ENCODE data around the gene PLPP6. TPM values are rescaled to one million over a fixed set of nuclear protein-coding genes. Genes with fewer than 3 reads are reported as not detected.
A peak's percentile ranks its signal among the peaks of the same experiment; 100 is the strongest.
"Not testable (repeated sequence)": the region's sequence is repeated elsewhere in the genome, so short reads cannot be mapped to it uniquely, and the experiment has no call there.

The PLPP6 gene
- 6.4 and 9.0 TPM in 2 replicates for total RNA-seq (2014; rRNA removed; shearing (Covaris generic))
- polyA plus RNA-seq (2015; cell fraction: cytosol; rRNA removed), result 7.4 and 8.9 TPM in 2 replicates
- polyA plus RNA-seq (2015; cell fraction: nucleus; rRNA removed), result 13.7 and 15.2 TPM in 2 replicates

DNA sequence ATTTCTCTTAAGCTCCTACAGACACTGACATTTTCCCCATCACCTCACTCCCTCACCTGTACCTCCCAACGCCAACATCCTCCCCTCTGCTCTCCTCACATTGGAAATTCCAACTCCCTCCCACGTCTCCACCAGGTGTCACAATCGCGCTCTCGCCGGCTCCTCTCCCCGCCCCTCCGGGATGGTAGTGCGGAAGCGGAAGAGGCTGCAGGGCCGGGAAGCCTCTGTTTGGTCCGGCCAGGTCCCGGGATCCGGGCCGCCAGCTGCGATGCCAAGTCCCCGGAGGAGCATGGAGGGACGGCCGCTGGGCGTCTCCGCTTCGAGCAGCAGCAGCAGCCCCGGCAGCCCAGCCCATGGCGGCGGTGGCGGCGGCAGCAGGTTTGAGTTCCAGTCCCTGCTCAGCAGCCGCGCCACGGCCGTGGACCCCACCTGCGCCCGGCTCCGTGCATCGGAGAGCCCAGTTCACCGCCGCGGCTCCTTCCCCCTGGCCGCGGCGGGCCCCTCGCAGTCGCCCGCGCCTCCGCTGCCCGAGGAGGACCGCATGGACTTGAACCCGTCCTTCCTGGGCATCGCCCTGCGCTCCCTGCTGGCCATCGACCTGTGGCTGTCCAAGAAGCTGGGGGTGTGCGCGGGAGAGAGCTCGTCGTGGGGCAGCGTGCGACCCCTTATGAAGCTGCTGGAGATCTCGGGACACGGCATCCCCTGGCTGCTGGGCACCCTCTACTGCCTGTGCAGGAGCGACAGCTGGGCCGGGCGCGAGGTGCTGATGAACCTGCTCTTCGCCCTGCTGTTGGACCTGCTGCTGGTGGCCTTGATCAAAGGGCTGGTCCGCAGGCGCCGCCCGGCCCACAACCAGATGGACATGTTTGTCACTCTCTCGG is at the start of gene PLPP6:
TSS of gene PLPP6 (plus strand) at position 187 of the 881 bp plus-strand sequence. CDS start at position 269, 82 bp downstream.
- peak; percentile 85 for DNase-seq (ENCODE audit: low read depth, low spot score)
- in situ Hi-C loops (cut with HindIII; ENCODE audit: low pct_unique_long_range_greater_than_20kb, low sequenced_read_pairs), result no loop called here

DNA sequence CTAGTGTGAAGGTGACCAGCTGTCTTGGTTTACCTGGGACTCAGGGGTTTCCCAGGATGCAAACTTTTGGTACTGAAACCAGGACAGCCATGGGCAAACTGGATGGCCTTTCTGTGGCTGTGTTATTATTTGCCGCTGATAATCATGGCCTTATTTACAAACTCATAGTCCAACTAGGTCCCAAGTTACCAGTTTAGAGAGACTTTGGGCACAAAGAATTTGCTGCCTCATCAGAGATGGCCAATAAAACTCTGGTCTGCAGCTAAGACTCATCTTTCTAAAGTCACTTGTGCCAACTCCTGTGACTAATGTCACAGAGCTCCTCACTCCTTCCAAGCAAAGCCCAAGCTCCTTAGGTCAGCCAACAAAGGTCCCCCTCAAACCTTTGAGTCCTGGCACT is 47.5 kb upstream of the PLPP6 start:
- in situ Hi-C loops (cut with HindIII; ENCODE audit: low pct_unique_long_range_greater_than_20kb, low sequenced_read_pairs), result no loop called here
- DNase-seq (ENCODE audit: low read depth, low spot score), result no peak

DNA sequence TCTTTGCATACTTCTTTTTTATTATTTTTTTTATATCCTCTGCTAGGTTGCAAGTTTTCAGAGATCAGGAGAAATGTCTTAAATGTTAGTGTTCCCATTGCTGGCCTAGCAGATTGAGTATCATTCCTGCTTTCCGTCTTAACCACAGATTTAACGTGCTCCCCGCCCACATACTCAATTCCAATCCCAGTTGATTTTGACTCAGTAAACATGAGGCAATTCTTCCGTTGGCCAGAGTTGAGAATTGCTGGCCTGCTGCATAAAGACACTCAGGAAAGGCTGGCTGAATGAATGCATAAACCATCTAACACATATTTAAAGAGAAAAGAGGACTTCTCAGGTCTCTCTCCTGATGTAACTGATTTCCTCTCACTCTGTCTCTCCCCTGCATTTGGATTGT is 46.8 kb upstream of the PLPP6 start:
- in situ Hi-C loops (cut with HindIII; ENCODE audit: low pct_unique_long_range_greater_than_20kb, low sequenced_read_pairs), result no loop called here
- no peak for DNase-seq (ENCODE audit: low read depth, low spot score)

DNA sequence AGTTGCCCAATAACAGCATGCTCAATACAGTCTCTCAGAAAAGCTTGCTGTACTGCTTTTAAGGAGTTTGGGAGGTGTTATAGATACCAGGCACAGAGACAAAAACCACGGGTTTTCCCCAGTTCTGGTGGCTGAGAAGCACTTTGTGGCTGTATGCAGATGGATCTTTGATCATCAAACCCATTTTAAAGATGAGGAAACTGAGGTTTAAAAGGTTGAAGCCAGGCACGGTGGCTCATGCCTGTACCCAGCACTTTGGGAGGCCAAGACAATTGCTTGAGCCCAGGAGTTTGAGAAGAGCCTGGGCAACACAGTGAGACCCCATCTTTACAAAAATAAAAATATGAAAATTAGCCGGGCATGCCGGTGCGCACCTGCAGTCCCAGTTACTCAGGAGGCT is 46.3 kb upstream of the PLPP6 start:
- no peak for DNase-seq (ENCODE audit: low read depth, low spot score)
- in situ Hi-C loops (cut with HindIII; ENCODE audit: low pct_unique_long_range_greater_than_20kb, low sequenced_read_pairs), result no loop called here

DNA sequence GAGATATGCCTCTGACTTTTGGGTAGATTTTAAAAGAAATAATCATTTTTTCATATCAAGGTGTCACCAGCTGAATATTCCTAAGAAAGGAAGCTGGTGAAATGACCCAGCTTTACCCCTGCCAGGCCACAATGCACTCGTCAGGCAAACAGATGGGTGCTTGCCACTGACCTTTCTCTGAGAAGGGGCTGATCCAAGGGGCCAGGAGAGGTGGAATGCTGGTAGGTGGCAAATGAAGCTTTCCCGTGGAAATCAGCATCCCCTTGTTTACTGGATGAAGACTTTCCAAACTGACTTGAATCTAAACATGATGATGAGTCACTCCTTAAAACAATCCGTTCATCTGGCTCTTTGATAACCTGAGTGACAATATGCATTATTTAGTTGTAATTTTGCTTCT is 44.3 kb upstream of the PLPP6 start:
- DNase-seq (ENCODE audit: low read depth, low spot score), result no peak
- in situ Hi-C loops (cut with HindIII; ENCODE audit: low pct_unique_long_range_greater_than_20kb, low sequenced_read_pairs), result no loop called here

DNA sequence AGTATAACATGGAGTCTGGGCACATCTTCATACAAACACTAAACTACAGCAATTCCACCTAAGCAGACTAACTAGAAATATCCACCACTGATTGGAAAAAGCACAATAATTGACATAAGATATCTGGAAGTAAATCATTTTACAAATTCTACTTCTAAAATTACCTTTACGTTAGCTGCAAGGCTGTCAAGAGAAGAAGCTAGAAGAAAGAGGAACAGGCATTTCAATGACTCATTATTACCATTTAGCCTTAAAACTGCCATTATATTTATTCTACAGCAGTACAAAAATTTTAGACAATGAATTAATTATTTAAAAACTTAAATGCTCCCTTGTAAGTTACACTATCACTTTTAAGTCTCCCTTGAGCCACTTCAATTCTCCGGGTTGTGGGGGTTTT is 43.4 kb upstream of the PLPP6 start:
- no peak for DNase-seq (ENCODE audit: low read depth, low spot score)
- in situ Hi-C loops (cut with HindIII; ENCODE audit: low pct_unique_long_range_greater_than_20kb, low sequenced_read_pairs), result no loop called here

DNA sequence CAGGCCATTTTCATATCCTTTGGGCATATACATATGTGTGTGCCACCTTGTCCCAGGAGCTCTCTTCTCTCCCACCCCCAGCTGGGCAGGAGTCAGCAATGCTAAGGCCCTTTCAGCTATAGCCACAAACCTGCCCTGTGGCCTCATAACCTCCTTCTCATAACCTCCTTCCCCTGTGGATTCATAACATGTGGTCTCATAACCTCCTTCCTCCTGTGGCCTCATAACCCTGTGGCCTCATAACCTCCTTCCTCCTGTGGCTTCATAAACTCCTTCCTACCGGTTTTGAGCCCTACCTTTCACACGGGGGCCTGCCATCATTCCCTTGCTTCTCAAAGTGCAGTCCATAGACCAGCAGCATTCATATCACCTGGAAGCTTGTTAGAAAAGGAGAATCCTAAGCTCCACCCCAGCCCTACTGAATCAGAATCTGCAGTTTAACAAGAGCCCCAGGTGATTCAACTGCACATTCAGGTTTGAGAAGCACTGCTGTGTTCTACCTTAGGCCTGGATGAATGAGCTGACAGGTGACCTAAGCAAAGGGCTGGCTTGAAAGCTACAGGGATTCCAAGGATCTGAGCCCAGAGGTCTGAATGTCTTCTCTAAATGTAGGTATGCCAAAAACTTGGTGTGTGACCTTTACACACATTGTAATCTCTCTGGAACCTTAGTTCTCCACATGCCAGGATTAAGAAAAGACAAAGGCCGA is 41.9 kb upstream of the PLPP6 start:
- DNase-seq (ENCODE audit: low read depth, low spot score), result no peak
- in situ Hi-C loops (cut with HindIII; ENCODE audit: low pct_unique_long_range_greater_than_20kb, low sequenced_read_pairs), result no loop called here

DNA sequence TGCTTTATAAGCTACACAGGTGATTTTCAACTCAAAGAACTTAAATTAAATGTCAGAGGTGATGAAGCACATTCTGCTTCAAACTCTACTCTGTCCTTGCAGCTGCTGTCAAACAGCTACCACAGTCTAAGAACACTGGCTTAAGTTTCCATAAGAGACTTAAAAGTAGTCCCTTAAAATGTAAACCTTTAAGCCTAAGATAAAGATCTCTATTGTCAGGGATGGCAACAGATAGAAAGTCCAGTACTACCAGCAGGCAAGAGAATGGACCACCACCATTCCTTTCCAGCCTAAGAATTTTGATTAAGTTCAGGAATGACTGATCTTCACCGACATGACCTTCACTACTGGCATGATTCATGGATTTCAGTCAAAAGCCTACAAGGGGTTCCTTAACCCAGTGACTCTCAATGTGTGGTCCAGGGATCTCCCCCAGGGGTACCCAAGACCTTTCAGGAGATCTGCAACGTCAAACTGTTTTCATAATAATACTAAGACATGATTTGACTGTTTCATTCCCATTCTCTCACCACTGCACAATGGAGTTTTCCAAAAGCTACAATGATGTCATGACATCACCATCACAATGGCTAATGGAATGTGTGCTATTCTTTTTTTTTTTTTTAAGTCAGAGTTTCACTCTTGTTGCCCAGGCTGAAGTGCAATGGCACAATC is 41.1 kb upstream of the PLPP6 start:
- in situ Hi-C loops (cut with HindIII; ENCODE audit: low pct_unique_long_range_greater_than_20kb, low sequenced_read_pairs), result no loop called here
- no peak for DNase-seq (ENCODE audit: low read depth, low spot score)

DNA sequence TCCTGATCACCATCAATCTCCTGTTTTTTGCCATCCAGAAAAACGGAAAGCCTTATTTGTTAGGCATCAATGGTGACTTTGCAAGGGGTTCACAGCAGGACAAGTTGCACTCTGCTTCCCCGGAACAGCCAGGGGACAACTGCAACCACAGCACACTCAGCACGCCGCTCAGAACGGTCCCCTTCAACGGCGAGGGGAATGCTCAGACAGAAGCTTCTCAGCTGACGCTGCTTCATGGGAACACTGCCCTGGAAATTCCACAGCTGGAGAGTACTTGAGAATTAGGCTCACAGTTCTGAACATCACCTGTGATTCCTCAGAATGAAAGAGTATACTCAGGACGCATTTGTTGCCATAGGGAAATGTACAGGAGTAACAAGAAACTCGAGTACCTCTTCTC is 40.1 kb upstream of the PLPP6 start:
- DNase-seq (ENCODE audit: low read depth, low spot score), result no peak
- in situ Hi-C loops (cut with HindIII; ENCODE audit: low pct_unique_long_range_greater_than_20kb, low sequenced_read_pairs), result no loop called here

DNA sequence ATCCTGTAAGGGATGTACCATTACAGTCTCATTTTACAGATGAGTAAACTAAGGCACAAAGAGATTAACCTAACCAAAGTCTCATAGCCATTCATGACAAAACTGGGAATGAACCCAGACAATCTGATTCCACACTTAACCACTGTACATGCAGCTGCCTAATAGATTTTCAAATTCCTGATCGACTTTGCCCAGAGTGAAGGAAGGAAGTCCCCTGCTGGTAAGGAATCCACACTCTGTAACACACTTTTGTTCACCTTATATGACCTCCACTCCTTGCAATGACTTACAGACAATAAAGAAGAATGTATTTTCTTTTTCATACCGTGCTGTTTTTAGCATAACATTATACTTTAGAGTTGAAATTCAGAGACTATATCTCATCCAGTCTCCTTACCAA is 31.3 kb upstream of the PLPP6 start:
- in situ Hi-C loops (cut with HindIII; ENCODE audit: low pct_unique_long_range_greater_than_20kb, low sequenced_read_pairs), result no loop called here
- DNase-seq (ENCODE audit: low read depth, low spot score), result no peak

DNA sequence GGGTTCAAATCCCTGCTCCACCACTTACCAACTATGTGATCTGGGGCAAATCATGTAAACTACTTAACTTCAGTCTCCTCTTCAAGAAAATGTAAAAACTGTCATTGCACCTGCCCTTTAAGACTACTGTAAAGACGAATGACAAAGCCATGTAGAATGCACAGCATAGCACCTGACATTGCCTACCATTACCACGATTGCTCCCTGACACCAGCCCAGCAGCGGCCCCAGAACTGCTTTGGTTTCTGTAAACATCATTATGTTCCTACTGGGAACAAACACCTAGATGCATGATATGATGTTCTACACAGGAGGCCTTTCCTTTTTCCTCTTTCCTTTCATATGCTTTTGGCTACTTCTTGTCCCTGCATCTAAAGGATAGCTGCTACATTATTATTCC is 23.1 kb upstream of the PLPP6 start:
- no peak for DNase-seq (ENCODE audit: low read depth, low spot score)
- in situ Hi-C loops (cut with HindIII; ENCODE audit: low pct_unique_long_range_greater_than_20kb, low sequenced_read_pairs), result no loop called here

DNA sequence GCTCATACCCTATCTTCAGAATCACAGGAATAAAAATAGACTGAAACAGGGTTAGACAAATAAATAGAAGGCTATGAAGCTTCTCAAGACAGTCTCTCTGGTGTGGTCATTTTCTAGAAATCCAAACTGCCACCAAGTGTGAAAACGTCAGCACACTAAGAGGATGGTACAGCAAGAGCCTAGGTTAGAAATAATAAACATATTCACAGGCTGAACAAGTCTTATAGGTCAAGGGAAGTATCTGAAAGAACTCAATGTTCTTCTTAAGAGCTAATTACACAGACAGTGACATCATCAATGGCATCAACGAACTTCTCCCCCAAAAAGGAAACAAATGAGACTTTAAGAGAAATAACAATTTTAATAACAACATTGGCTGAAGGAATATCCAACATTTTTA is 22.7 kb upstream of the PLPP6 start:
- peak; percentile 33 for DNase-seq (ENCODE audit: low read depth, low spot score)
- in situ Hi-C loops (cut with HindIII; ENCODE audit: low pct_unique_long_range_greater_than_20kb, low sequenced_read_pairs), result no loop called here

DNA sequence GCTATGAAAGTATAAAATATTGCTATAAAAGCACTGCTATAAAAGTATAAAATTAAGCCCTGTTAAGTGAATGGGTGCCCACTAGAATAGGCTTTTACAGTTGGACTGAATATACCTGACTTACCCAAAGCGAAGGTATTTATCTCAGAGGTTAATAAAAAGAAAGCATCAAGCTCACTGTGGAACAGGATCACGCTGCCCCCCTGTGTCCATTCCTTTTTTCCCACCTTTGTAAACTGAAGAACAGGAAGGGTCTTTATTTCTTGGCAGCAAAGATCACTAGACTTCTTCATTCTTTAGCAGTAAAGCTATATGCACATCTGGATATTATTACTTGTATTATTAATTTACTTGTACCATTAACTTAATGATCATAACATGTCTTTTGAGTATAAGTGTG is 22.1 kb upstream of the PLPP6 start:
- peak; percentile 33 for DNase-seq (ENCODE audit: low read depth, low spot score)
- in situ Hi-C loops (cut with HindIII; ENCODE audit: low pct_unique_long_range_greater_than_20kb, low sequenced_read_pairs), result no loop called here

DNA sequence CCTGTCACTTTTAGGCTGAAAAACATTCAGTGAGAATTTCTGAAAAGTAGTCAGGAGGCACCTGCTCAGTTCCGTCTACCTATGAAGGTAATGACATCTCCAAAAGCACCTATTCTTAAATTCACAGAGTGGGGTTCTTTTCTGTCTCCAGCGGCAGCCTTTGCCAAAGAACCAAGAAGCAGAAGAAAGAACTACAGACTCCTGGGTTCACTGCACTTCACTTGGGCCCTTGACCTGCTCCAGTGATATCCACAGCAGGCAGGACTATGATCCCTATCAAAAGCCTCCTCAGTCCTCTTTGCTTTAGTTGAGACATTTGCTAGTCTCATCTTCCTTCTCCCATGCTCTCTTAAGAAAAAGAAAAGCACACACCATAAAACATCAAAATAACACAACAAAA is 19.7 kb upstream of the PLPP6 start:
- DNase-seq (ENCODE audit: low read depth, low spot score), result no peak
- in situ Hi-C loops (cut with HindIII; ENCODE audit: low pct_unique_long_range_greater_than_20kb, low sequenced_read_pairs), result no loop called here

DNA sequence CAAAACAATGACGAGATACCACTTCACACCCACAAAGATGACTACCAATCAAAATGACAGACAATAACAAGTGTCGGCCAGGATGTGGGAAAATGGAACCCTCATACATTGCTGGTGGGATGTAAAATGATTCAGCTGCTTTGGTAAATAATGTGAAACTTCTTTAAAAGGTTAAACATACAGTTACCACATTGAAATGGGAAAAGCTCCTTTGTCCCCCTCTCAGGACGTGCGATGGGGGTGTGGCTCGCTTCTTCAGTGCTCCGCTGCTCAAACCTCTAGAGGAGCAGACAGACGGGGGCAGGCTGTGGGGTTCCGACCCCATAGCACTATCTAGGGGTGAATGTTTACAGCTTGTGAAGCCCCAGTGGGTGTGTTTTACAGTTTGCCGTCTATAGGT is 8.0 kb upstream of the PLPP6 start:
- no peak for DNase-seq (ENCODE audit: low read depth, low spot score)
- in situ Hi-C loops (cut with HindIII; ENCODE audit: low pct_unique_long_range_greater_than_20kb, low sequenced_read_pairs), result no loop called here

DNA sequence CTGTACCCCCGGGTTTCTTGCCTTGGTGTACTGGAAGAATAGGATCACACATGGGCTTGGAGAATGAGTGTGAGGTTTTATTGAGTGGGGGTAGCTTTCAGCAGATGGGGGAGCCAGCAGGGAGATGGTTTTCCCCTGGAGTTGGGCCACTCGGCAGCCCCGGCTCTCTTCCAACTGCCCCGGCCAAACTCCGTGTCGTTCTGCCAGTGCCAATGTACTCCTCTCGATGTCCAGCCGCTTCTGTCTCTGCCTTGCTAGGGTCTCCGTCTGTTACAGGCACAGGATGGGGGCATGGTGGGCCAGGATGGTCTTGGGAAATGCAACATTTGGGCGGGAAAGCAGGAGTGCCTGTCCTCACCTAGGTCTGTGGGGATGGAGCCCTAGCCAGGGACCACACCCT is 7.6 kb upstream of the PLPP6 start:
- in situ Hi-C loops (cut with HindIII; ENCODE audit: low pct_unique_long_range_greater_than_20kb, low sequenced_read_pairs), result no loop called here
- no peak for DNase-seq (ENCODE audit: low read depth, low spot score)

DNA sequence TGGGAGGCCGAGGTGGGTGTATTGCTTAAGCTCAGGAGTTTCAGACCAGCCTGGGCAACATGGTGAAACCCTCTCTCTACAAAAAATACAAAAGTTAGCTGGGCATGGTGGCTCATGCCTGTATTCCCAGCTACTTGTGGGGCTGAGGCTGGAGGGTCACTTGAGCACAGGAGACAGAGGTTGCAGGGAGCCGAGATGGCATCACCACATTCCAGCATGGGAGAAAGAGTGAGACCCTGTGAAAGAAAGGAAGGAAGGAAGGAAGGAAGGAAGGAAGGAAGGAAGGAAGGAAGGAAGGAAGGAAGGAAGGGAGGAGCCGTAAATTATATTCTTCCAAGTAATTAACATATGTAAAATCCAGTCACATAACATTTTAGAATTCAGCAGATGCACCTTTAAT is 5.9 kb upstream of the PLPP6 start:
- in situ Hi-C loops (cut with HindIII; ENCODE audit: low pct_unique_long_range_greater_than_20kb, low sequenced_read_pairs); DNase-seq (ENCODE audit: low read depth, low spot score): not testable (repeated sequence)

DNA sequence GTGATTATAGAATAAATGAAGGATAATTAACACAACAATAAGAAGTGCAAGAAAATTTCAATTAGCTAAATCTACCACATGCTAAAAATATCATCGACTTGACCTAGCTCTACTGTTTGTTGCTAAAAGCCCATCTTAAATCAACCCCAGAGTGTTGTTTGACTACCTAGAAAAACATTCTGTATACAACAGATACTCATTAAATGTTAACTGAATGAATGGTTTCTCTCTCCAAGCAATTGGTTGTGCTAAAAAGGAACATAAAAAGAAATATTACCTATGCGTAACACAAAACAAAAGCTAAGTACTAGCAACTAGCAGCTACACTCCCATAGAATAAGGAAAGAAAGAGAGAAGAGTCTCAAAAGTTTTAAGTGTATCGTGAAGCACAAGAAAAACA is 5.5 kb upstream of the PLPP6 start:
- in situ Hi-C loops (cut with HindIII; ENCODE audit: low pct_unique_long_range_greater_than_20kb, low sequenced_read_pairs), result no loop called here
- no peak for DNase-seq (ENCODE audit: low read depth, low spot score)

Measured in SK-MEL-5 (cell line).